Dedifferentiated amniotic fluid mesenchymal stem cell (primary cell): ENCODE measurements around the gene TMEM45B.
"Not testable (repeated sequence)": the region's sequence is repeated elsewhere in the genome, so short reads cannot be mapped to it uniquely, and the experiment has no call there.

Source experiments
- DNase-seq: peaks from one replicate; pipeline ENCODE4 v3.0.0-alpha.2; 2016; ENCODE audit errors: extremely low spot score

The TMEM45B gene

GRCh38 chr11:129815596-129816461, at the start of gene TMEM45B:
Gene TMEM45B, plus strand, starts transcription at chr11:129815848. Its CDS starts 36,635 bp downstream, at chr11:129852483.
- no peak for DNase-seq

- DNase-seq = no peak
These were observed 48.6 kb upstream of the TMEM45B start for GRCh38 chr11:129766898-129767604.

- no peak for DNase-seq
These were observed 47.8 kb upstream of the TMEM45B start for GRCh38 chr11:129767827-129768226.

- no peak for DNase-seq
These were observed 47.3 kb upstream of the TMEM45B start for GRCh38 chr11:129768356-129768755.

- no peak for DNase-seq
These were observed 46.6 kb upstream of the TMEM45B start for GRCh38 chr11:129769059-129769458.

- no peak for DNase-seq
These were observed 44.7 kb upstream of the TMEM45B start for GRCh38 chr11:129770993-129771392.

- not testable (repeated sequence) for DNase-seq
These were observed 44.2 kb upstream of the TMEM45B start for GRCh38 chr11:129771456-129771855.

GRCh38 chr11:129778877-129779276, 36.8 kb upstream of the TMEM45B start:
- no peak for DNase-seq

- no peak for DNase-seq
These were observed 36.3 kb upstream of the TMEM45B start for GRCh38 chr11:129779342-129779741.

- no peak for DNase-seq
These were observed 30.1 kb upstream of the TMEM45B start for GRCh38 chr11:129785383-129786111.

GRCh38 chr11:129786112-129786416, 29.6 kb upstream of the TMEM45B start:
- DNase-seq = not testable (repeated sequence)

- DNase-seq = no peak
These were observed 28.0 kb upstream of the TMEM45B start for GRCh38 chr11:129787532-129788155.

GRCh38 chr11:129788278-129788677, 27.4 kb upstream of the TMEM45B start:
- DNase-seq = no peak

GRCh38 chr11:129790106-129790505, 25.5 kb upstream of the TMEM45B start:
- DNase-seq = no peak

- DNase-seq = no peak
These were observed 24.1 kb upstream of the TMEM45B start for GRCh38 chr11:129791515-129791914.

- no peak for DNase-seq
These were observed 23.0 kb upstream of the TMEM45B start for GRCh38 chr11:129792663-129793062.

- no peak for DNase-seq
These were observed 20.6 kb upstream of the TMEM45B start for GRCh38 chr11:129795089-129795488.

GRCh38 chr11:129798212-129798611, 17.4 kb upstream of the TMEM45B start:
- DNase-seq = no peak

- not testable (repeated sequence) for DNase-seq
These were observed 15.5 kb upstream of the TMEM45B start for GRCh38 chr11:129800162-129800561.

GRCh38 chr11:129800655-129801054, 15.0 kb upstream of the TMEM45B start:
- no peak for DNase-seq

- DNase-seq = no peak
These were observed 12.1 kb upstream of the TMEM45B start for GRCh38 chr11:129803533-129803932.

GRCh38 chr11:129804012-129804411, 11.6 kb upstream of the TMEM45B start:
- DNase-seq = no peak
